ENCODE measurements around the gene POU2AF1.

DNA sequence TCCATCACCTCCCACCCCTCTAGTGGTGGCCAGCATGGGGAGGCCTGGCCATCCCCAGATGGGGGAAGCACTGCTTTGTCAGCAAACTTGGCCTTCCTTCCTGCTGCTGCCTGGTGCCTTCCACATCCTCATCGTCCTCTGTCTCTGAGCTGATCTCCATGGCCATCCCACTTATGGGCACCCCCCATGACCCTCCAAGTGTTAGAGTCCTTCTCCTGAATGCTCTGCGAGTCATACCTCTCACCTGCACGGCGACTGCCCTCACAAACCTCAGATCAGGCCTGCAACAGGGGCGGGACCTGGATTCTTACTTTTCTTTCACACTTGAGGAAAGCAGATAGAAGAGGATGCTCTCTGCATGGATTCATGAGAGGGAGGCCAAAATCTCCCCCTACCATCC lies 24.0 kb downstream of the POU2AF1 start:
- TF ChIP-seq, protein P1, sequence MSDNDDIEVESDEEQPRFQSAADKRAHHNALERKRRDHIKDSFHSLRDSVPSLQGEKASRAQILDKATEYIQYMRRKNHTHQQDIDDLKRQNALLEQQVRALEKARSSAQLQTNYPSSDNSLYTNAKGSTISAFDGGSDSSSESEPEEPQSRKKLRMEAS (IDR thresholded peaks at IDR 0.05) = no peak
- TF ChIP-seq RAD21 (IDR thresholded peaks at IDR 0.05; ENCODE audit: low read depth) = no peak
- TF ChIP-seq TCF12 (IDR thresholded peaks at IDR 0.05; ENCODE audit: low read depth) = no peak
- TF ChIP-seq, protein P2, sequence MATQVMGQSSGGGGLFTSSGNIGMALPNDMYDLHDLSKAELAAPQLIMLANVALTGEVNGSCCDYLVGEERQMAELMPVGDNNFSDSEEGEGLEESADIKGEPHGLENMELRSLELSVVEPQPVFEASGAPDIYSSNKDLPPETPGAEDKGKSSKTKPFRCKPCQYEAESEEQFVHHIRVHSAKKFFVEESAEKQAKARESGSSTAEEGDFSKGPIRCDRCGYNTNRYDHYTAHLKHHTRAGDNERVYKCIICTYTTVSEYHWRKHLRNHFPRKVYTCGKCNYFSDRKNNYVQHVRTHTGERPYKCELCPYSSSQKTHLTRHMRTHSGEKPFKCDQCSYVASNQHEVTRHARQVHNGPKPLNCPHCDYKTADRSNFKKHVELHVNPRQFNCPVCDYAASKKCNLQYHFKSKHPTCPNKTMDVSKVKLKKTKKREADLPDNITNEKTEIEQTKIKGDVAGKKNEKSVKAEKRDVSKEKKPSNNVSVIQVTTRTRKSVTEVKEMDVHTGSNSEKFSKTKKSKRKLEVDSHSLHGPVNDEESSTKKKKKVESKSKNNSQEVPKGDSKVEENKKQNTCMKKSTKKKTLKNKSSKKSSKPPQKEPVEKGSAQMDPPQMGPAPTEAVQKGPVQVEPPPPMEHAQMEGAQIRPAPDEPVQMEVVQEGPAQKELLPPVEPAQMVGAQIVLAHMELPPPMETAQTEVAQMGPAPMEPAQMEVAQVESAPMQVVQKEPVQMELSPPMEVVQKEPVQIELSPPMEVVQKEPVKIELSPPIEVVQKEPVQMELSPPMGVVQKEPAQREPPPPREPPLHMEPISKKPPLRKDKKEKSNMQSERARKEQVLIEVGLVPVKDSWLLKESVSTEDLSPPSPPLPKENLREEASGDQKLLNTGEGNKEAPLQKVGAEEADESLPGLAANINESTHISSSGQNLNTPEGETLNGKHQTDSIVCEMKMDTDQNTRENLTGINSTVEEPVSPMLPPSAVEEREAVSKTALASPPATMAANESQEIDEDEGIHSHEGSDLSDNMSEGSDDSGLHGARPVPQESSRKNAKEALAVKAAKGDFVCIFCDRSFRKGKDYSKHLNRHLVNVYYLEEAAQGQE (IDR thresholded peaks at IDR 0.05; ENCODE audit: low read depth) = no peak
- no peak for TF ChIP-seq YY1 (IDR thresholded peaks at IDR 0.05; ENCODE audit: low read depth)
- TF ChIP-seq EGR1 (IDR thresholded peaks at IDR 0.05) = no peak
- TF ChIP-seq CREB1 (IDR thresholded peaks at IDR 0.05; ENCODE audit: low read depth) = no peak
- TF ChIP-seq TAF1 (IDR thresholded peaks at IDR 0.05; ENCODE audit: low read depth) = no peak
- no peak for TF ChIP-seq FOXM1 (IDR thresholded peaks at IDR 0.05; ENCODE audit: borderline replicate concordance, low read depth)
- TF ChIP-seq EP300 (IDR thresholded peaks at IDR 0.05; ENCODE audit: borderline replicate concordance) = no peak
- no peak for TF ChIP-seq TEAD4 (IDR thresholded peaks at IDR 0.05)
- TF ChIP-seq ZBTB7A (IDR thresholded peaks at IDR 0.05; ENCODE audit: low read depth) = no peak
- no peak for TF ChIP-seq USF1 (IDR thresholded peaks at IDR 0.05)
- TF ChIP-seq CEBPB (IDR thresholded peaks at IDR 0.05) = no peak
